K562 (cell line): Measurements from ENCODE around the gene AIFM3. TPM values are rescaled to one million over a fixed set of nuclear protein-coding genes. Genes with fewer than 3 reads are reported as not detected.

Source experiments
- ATAC-seq: fragments of 200-7000 bp; cut with Tn5 transposase; 3 replicates; pipeline ENCODE4 v1.9.1; 2020; ENCODE audit warnings: moderate library complexity
- Bru-seq: library from RNA; stranded (reverse); fragments of 400-500 nt; gene quantifications from one replicate; lab custom pipeline; 2021; lab: Mats Ljungman, UMichigan
- BruChase-seq, 2 experiments: library from RNA; stranded (reverse); fragments of 400-500 nt; gene quantifications; one replicate each; lab custom pipeline; 2021; lab: Mats Ljungman, UMichigan
- BruUV-seq: library from RNA; stranded (reverse); fragments of 400-500 nt; replicated peaks from 2 replicates; lab custom pipeline; 2021; lab: Mats Ljungman, UMichigan
- CTCF ChIA-PET: fragments of 300-600 bp; formaldehyde crosslinking; extraction: SDS; loops from one replicate; lab custom pipeline; 2021; ENCODE audit warnings: low intra/inter-chr PET ratio; lab: Yijun Ruan, JAX
- POLR2A ChIA-PET: fragments of 300-600, 350-650 bp; sonication (Branson Sonifier 250); formaldehyde crosslinking; extraction: SDS; loops from one replicate; lab custom pipeline; 2021; ENCODE audit warnings: antibody characterized with exemption, inconsistent platforms; lab: Yijun Ruan, JAX
- DNase-seq, 4 experiments: peaks; one replicate each; pipeline versions ENCODE4 v3.0.0 to v3.0.0-alpha.2; 2011 to 2018; ENCODE audit warnings: low spot score in 3 of 4, mixed read lengths in 3 of 4; ENCODE audit errors: extremely low read depth in 1 of 4
- FAIRE-seq: peaks from 2 replicates; lab custom pipeline; 2011; peaks lifted over from hg19 to GRCh38; lab: Jason Lieb, UNC
- H2AFZ ChIP-seq: 2 replicates; pipeline ENCODE4 v1.6.0; 2011; ENCODE audit warnings: low read depth, low read length, control low read depth, inconsistent platforms
- H3K27ac ChIP-seq: fragments of 200-600 bp; 3 replicates; pipeline ENCODE4 v1.8.0; 2011; ENCODE audit warnings: low read depth, mild to moderate bottlenecking, control low read depth, inconsistent platforms, low read length, moderate library complexity, mixed read lengths; ENCODE audit errors: extremely low read depth
- H3K27me3 ChIP-seq, 2 experiments: fragments of 300-600 bp in 1 of 2; 2 replicates in 1 of 2; 3 replicates in 1 of 2; pipeline versions ENCODE4 v1.6.0 to v1.8.0; 2011; ENCODE audit warnings: inconsistent platforms in 2 of 2, low read length in 2 of 2, mild to moderate bottlenecking in 1 of 2, mixed read lengths in 1 of 2, moderate library complexity in 1 of 2; ENCODE audit not compliant: control insufficient read depth in 2 of 2, insufficient read depth in 2 of 2
- H3K36me3 ChIP-seq: fragments of 300-600 bp; 3 replicates; pipeline ENCODE4 v1.8.0; 2011; ENCODE audit warnings: mild to moderate bottlenecking, low read length, inconsistent platforms; ENCODE audit not compliant: control insufficient read depth, insufficient read depth
- H3K4me1 ChIP-seq, 2 experiments: fragments of 200-600 bp in 1 of 2; replicated peaks in 1 of 2; 2 replicates in 1 of 2; 3 replicates in 1 of 2; pipeline versions ENCODE4 v1.5.1 to v1.8.0; 2011; ENCODE audit warnings: inconsistent platforms in 2 of 2, low read length in 2 of 2, mild to moderate bottlenecking in 1 of 2, mixed read lengths in 1 of 2, moderate library complexity in 1 of 2; ENCODE audit not compliant: control insufficient read depth in 2 of 2, insufficient read depth in 2 of 2
- H3K4me2 ChIP-seq: 2 replicates; pipeline ENCODE4 v1.6.1; 2011; ENCODE audit warnings: low read length, control low read depth, inconsistent platforms, mixed read lengths; ENCODE audit not compliant: insufficient read depth
- H3K4me3 ChIP-seq: fragments of 200-600 bp; sonication (generic), shearing (Covaris generic); 2 replicates; pipeline ENCODE4 v1.5.1; 2016; ENCODE audit warnings: control low read depth, inconsistent platforms
- H3K79me2 ChIP-seq: fragments of 200-600 bp; 3 replicates; pipeline ENCODE4 v1.8.0; 2011; ENCODE audit warnings: low read length, inconsistent platforms; ENCODE audit not compliant: control insufficient read depth, insufficient read depth
- H3K9ac ChIP-seq, 2 experiments: 2 replicates each; pipeline versions ENCODE4 v1.6.0 to v1.6.1; 2011; ENCODE audit warnings: low read depth in 2 of 2, low read length in 2 of 2, control low read depth in 1 of 2, inconsistent platforms in 1 of 2, mild to moderate bottlenecking in 1 of 2, mixed read lengths in 1 of 2; ENCODE audit not compliant: insufficient read depth in 1 of 2
- H3K9me1 ChIP-seq: one replicate; pipeline ENCODE4 v1.6.0; 2011; ENCODE audit warnings: inconsistent platforms, mild to moderate bottlenecking, low read length, moderate library complexity; ENCODE audit not compliant: control insufficient read depth, insufficient read depth
- H3K9me3 ChIP-seq: replicated peaks from 2 replicates; pipeline ENCODE4 v1.5.1; 2011; ENCODE audit warnings: low read depth, low read length, inconsistent platforms; ENCODE audit not compliant: control insufficient read depth, insufficient read depth
- H4K20me1 ChIP-seq: replicated peaks from 2 replicates; pipeline ENCODE4 v1.6.1; 2011; ENCODE audit warnings: low read length, inconsistent platforms, mixed read lengths; ENCODE audit not compliant: control insufficient read depth, insufficient read depth
- ESRRA ChIP-seq: fragments of 450-650 bp; IDR thresholded peaks from 2 replicates; pipeline ENCODE4 v1.6.1; 2014; ENCODE audit warnings: low read depth, mild to moderate bottlenecking, moderate library complexity, borderline replicate concordance
- FOXP4 ChIP-seq: sonication (generic); formaldehyde crosslinking; IDR thresholded peaks from 2 replicates; pipeline ENCODE4 v1.8.0; 2022; ENCODE audit warnings: mild to moderate bottlenecking, missing genetic modification reagents, borderline replicate concordance
- MTA3 ChIP-seq: fragments of 450-650 bp; formaldehyde crosslinking; IDR thresholded peaks from 2 replicates; pipeline ENCODE4 v1.6.1; 2017; ENCODE audit warnings: mild to moderate bottlenecking, borderline replicate concordance
- PRMT5 ChIP-seq: sonication (generic); formaldehyde crosslinking; IDR thresholded peaks from 2 replicates; pipeline ENCODE4 v1.5.0; 2020; ENCODE audit warnings: missing genetic modification reagents
- SAFB ChIP-seq: fragments of 200-400 bp; formaldehyde crosslinking; IDR thresholded peaks from 2 replicates; pipeline ENCODE4 v1.6.1; 2017; ENCODE audit warnings: low read depth, low read length, borderline replicate concordance
- USF2 ChIP-seq: sonication (generic); formaldehyde crosslinking; IDR thresholded peaks from 2 replicates; pipeline ENCODE4 v1.5.0; 2020; ENCODE audit warnings: missing genetic modification reagents
- ZFP36 ChIP-seq: fragments of 150-350 bp; IDR thresholded peaks from 2 replicates; pipeline ENCODE4 v1.6.1; 2018; ENCODE audit warnings: low read length, low read depth; ENCODE audit not compliant: partially characterized antibody
- ZNF444 ChIP-seq: fragments of 250-450 bp; sonication (Bioruptor Pico); IDR thresholded peaks from 2 replicates; pipeline ENCODE4 v1.4.0; 2020; ENCODE audit warnings: mild to moderate bottlenecking, moderate library complexity
- WGBS: fragments of 100-300 bp; shearing (Covaris generic); methylation state at CpG from one replicate; pipeline ENCODE4 v1.1.6; 2016; ENCODE audit warnings: low coverage, mixed read lengths; ENCODE audit not compliant: insufficient coverage; ENCODE audit errors: missing lambda C conversion rate; 5-methylcytosine and 5-hydroxymethylcytosine counted together
- in situ Hi-C: fragments of 300-500 bp; cut with MboI; formaldehyde crosslinking; loops from 4 replicates; pipeline ENCODE4 v1.15.0; 2018; ENCODE audit warnings: inconsistent platforms, mixed read lengths
- intact Hi-C: fragments of 100-400 bp; cut with micrococcal nuclease; formaldehyde crosslinking; loops from 2 replicates; pipeline ENCODE4 v1.14.2; 2022
- long read RNA-seq, 3 experiments: library from polyadenylated mRNA in 2 of 3; library from RNA in 1 of 3; unstranded in 2 of 3; stranded (forward) in 1 of 3; transcript quantifications; one replicate each; pipeline ENCODE4 v2.0.0, GENCODE V29; 2019 to 2022
- polyA minus RNA-seq, 3 experiments: library from RNA; depleted of rRNA, polyadenylated mRNA; stranded (reverse); fragments of >200 nt; gene quantifications; 2 replicates each; pipeline ENCODE4 v1.2.3, GENCODE V29; 2011
- polyA plus RNA-seq, 8 experiments: library from polyadenylated mRNA; depleted of rRNA in 4 of 8; stranded (reverse) in 5 of 8; unstranded in 3 of 8; fragments of >200 nt; fragmentation: Nextera tagmentation in 2 of 8; fragmentation: Illumina TruSeq in 1 of 8; extraction: Ambion mirVana in 2 of 8; extraction: Trizol in 1 of 8; gene quantifications; 2 replicates each; pipeline versions ENCODE4 v1.2.1 to v1.2.3, GENCODE V29; 2011 to 2014; ENCODE audit warnings: inconsistent platforms in 1 of 8, missing spikeins in 1 of 8
- total RNA-seq, 7 experiments: library from RNA; depleted of rRNA in 6 of 7; stranded (reverse); fragments of >200 nt in 6 of 7; fragmentation: Illumina TruSeq in 2 of 7; extraction: Trizol in 2 of 7; gene quantifications; 2 replicates each; pipeline versions ENCODE4 v1.2.1 to v1.2.3, GENCODE V29; 2011 to 2021; ENCODE audit warnings: low replicate concordance in 1 of 7

The AIFM3 gene
- total RNA-seq (2011; cell fraction: chromatin; rRNA removed; ENCODE audit: low replicate concordance), result 0.14 and 1.4 TPM in 2 replicates
- total RNA-seq (2011; cell fraction: nucleolus; rRNA removed), result 0.33 and 1.2 TPM in 2 replicates
- total RNA-seq (2011; cell fraction: nucleoplasm; rRNA removed), result 0.53 and 0.81 TPM in 2 replicates
- total RNA-seq (2014; rRNA removed) (0.14 TPM in 1 of 2 replicates, not detected in the other), total RNA-seq (2014; rRNA removed; fragmentation: Illumina TruSeq; extraction: Trizol) (0.10 TPM in 1 of 2 replicates, not detected in the other), total RNA-seq (2015; rRNA removed; fragmentation: Illumina TruSeq; extraction: Trizol) (0.07 TPM in 1 of 2 replicates, not detected in the other), total RNA-seq (2021) (0.20 and 0.56 TPM in 2 replicates), polyA plus RNA-seq (2011; rRNA removed) (0.04 and 0.08 TPM in 2 replicates), polyA plus RNA-seq (2014; fragmentation: Illumina TruSeq; extraction: Trizol) (0.06 TPM in 1 of 2 replicates, not detected in the other), polyA plus RNA-seq (2014; fragmentation: Nextera tagmentation; extraction: Ambion mirVana) (under 1 TPM; 0.03 to 0.06 TPM), polyA plus RNA-seq (2014; rRNA removed) (0.15 TPM in 1 of 2 replicates, not detected in the other), polyA minus RNA-seq (2011; rRNA and poly(A)+ RNA removed) (0.06 TPM in 1 of 2 replicates, not detected in the other), Bru-seq, nascent RNA (percentile 10 among the genes with signal in this experiment), BruChase-seq, experiment 1, labeled RNA remaining after a 2-hour chase (percentile 32 among the genes with signal in this experiment), BruChase-seq, experiment 2, labeled RNA remaining after a 6-hour chase (percentile 24 among the genes with signal in this experiment)
- polyA plus RNA-seq (2011; cell fraction: cytosol; rRNA removed), result 0.06 TPM in 1 of 2 replicates, not detected in the other
- polyA plus RNA-seq (2011; cell fraction: nucleus; rRNA removed), result 0.80 and 0.87 TPM in 2 replicates
- polyA plus RNA-seq (2012), result 0.27 and 0.50 TPM in 2 replicates
- not detected in 2 replicates for polyA minus RNA-seq (2011; cell fraction: cytosol; rRNA and poly(A)+ RNA removed)
- polyA minus RNA-seq (2011; cell fraction: nucleus; rRNA and poly(A)+ RNA removed), result 0.27 and 0.44 TPM in 2 replicates
- long read RNA-seq, experiment 1, partial matches to known transcripts, result 0 of 2 reads
- long read RNA-seq, experiment 1, other reads (novel, unspliced or antisense), result 2 of 2 reads
- long read RNA-seq, experiment 2, result 0 reads
- long read RNA-seq, experiment 3, result 0 reads

- ChIA-PET CTCF (interaction anchor here (0.6 kb wide), 2 partner anchors 90 to 179 kb away, joined by 4 read pairs; no protein-coding TSS in a partner anchor), POLR2A (interaction anchor here (0.7 to 64.4 kb wide), 6 partner anchors 9 to 136 kb away, joined by 3 to 1556 read pairs (median 134); partner anchors contain the start of genes CRKL, LZTR1 and THAP7)
- no TSS peak for BruUV-seq
- intact Hi-C loops (no loop called here), in situ Hi-C loops (loop anchor here (25.0 kb wide), 1 partner anchor 170 kb away; no protein-coding TSS in a partner anchor)
- Histone ChIP-seq H3K4me1 (peaks cover 0 to 40% of the 10 kb centered on the region in 2 experiments; a peak in 3 of 5 replicates), H3K27ac (no peak within 1 kb of the TSS), H2AFZ (no peak within 1 kb of the TSS), H3K27me3 (peaks cover 11 to 47% of the 10 kb centered on the region in 2 experiments; a peak in 4 of 5 replicates), H3K4me2 (no peak within 1 kb of the TSS), H4K20me1 (peaks cover 41% of the 10 kb centered on the region), H3K9ac (peak within 1 kb of the TSS in 1 of 2 experiments; percentile 79; a peak in 1 of 4 replicates), H3K36me3 (no peaks in the 10 kb centered on the region), H3K4me3 (no peak within 1 kb of the TSS), H3K9me1 (no peaks in the 10 kb centered on the region), H3K9me3 (no peaks in the 10 kb centered on the region), H3K79me2 (no peaks in the 10 kb centered on the region)
- ATAC-seq (peak; percentile 1; the same call in 2 of the 3 replicates), DNase-seq (peak in 1 of 4 experiments; percentile 53), FAIRE-seq (no peak)
- 20% methylated on average over 22 of the region's 22 CpGs for WGBS
- TF ChIP-seq SAFB, result no peak
- no peak for TF ChIP-seq PRMT5 (CRISPR knock-in tag)
- no peak for TF ChIP-seq FOXP4 (CRISPR knock-in tag)
- TF ChIP-seq ZNF444 (CRISPR knock-in tag), result no peak
- no peak for TF ChIP-seq MTA3
- TF ChIP-seq ZFP36, result peak; percentile 97
- TF ChIP-seq USF2 (CRISPR knock-in tag), result 0 out of 2 replicates have a peak, but pooled peaks have one; percentile 16
- peak; percentile 12; the same call in 1 of the 2 replicates for TF ChIP-seq ESRRA
Measured at GRCh38 chr22:20966883-20967696, at the start of gene AIFM3. Gene AIFM3, plus strand, starts transcription at chr22:20967255. Its CDS starts 690 bp downstream, at chr22:20967945.
